A549 treated with GW870086 at 1 μM for 4 hours (cell line): Measurements from ENCODE around the gene KLHL30. TPM values are rescaled to one million over a fixed set of nuclear protein-coding genes. Genes with fewer than 3 reads are reported as not detected.

Experiments
- total RNA-seq: library from RNA; stranded (reverse); fragments of 200-300 nt; extraction: Qiagen RNA extraction; gene quantifications from 5 replicates; pipeline ENCODE4 v1.2.3, GENCODE V29; 2022; ENCODE audit warnings: low read depth

The KLHL30 gene, protein sequence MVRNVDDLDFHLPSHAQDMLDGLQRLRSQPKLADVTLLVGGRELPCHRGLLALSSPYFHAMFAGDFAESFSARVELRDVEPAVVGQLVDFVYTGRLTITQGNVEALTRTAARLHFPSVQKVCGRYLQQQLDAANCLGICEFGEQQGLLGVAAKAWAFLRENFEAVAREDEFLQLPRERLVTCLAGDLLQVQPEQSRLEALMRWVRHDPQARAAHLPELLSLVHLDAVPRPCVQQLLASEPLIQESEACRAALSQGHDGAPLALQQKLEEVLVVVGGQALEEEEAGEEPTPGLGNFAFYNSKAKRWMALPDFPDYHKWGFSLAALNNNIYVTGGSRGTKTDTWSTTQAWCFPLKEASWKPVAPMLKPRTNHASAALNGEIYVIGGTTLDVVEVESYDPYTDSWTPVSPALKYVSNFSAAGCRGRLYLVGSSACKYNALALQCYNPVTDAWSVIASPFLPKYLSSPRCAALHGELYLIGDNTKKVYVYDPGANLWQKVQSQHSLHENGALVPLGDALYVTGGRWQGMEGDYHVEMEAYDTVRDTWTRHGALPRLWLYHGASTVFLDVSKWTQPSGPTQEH
- total RNA-seq, result 0.17 to 0.45 TPM (median 0.21 TPM) in 5 replicates

GRCh38 chr2:238138331-238139195 is at the start of gene KLHL30:
Gene KLHL30 (plus strand): TSS chr2:238138668. CDS start chr2:238140755, 2,087 bp downstream.

DNA sequence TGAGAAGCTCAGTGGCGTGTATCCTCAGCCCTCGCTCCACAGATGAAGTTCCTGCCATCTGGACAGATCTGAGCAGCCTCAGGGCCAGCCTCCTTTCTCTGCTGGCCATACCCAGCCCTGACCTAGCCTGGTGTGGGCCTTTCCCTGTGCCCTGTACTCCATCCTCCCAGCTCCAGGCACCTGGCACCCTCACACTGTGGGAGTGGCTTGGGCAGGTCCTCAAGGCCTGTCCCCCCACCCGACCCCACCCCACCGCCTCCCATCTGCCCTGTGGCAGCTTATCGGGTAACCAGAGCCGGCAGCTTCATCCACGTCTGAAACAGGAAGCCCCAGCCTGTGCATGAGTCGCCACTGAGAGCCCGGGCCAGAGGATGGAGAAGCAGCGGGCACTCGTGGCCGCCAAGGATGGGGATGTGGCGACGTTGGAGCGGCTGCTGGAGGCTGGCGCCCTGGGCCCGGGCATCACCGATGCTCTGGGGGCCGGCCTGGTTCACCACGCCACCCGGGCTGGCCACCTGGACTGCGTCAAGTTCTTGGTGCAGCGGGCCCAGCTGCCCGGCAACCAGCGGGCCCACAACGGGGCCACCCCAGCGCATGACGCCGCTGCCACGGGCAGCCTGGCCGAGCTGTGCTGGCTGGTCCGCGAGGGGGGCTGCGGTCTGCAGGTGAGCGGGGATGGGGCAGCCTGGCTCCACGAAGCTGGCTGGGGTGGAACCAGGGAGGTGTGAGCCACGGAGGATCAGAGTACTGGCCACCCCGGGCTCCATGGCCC is 38.2 kb upstream of the KLHL30 start, which contains the start of gene ESPNL:
ESPNL (plus strand) TSS at position 292 of the 772 bp plus-strand sequence; CDS start at position 372, 80 bp downstream.

GRCh38 chr2:238158509-238159070 is 20.1 kb downstream of the KLHL30 start, which contains the start of gene ERFE:
Gene ERFE (plus strand): TSS chr2:238158970. CDS start chr2:238159008, 38 bp downstream.

Other genes with a start within 250 kb of the KLHL30 start
- gene UBE2F, start 171.7 kb upstream of the KLHL30 start, total RNA-seq, result 47.8 to 56.4 TPM (median 49.3 TPM) in 5 replicates
- 16.3 to 23.2 TPM (median 21.6 TPM) in 5 replicates for gene SCLY, start 77.7 kb upstream of the KLHL30 start, total RNA-seq
- gene ESPNL, start 38.3 kb upstream of the KLHL30 start, total RNA-seq, result 0.10 to 0.17 TPM (median 0.15 TPM) in 5 replicates
- 6.7 to 9.2 TPM (median 7.7 TPM) in 5 replicates for gene ERFE, start 20.3 kb downstream of the KLHL30 start, total RNA-seq
- 37.1 to 42.3 TPM (median 39.4 TPM) in 5 replicates for gene ILKAP, start 65.0 kb downstream of the KLHL30 start, total RNA-seq
- gene HES6, start 101.4 kb downstream of the KLHL30 start, total RNA-seq, result 11.0 to 14.8 TPM (median 13.8 TPM) in 5 replicates
- gene PER2, start 149.9 kb downstream of the KLHL30 start, total RNA-seq, result 6.0 to 9.1 TPM (median 7.7 TPM) in 5 replicates
- 11.9 to 16.0 TPM (median 12.6 TPM) in 5 replicates for gene TRAF3IP1, start 181.8 kb downstream of the KLHL30 start, total RNA-seq